ENCODE results near the gene CNGA4.
"Not testable (repeated sequence)": the region's sequence is repeated elsewhere in the genome, so short reads cannot be mapped to it uniquely, and the experiment has no call there.

Gene CNGA4

DNA sequence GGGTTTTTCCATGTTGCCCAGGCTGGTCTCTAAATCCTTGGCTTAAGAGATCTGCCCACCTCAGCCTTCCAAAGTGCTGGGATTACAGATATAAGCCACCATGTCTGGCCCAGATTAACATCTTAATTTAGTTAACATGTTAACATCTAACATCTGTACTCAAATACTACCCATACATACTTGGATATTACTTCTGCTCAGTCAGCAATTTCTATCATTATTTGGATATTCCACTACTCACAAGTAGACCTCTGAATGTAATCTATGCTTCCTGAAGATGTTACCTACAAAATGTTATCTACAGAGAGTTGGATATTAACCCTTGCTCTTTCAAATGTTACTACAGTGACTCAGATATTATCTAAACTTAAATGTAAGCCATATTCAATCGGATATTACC, 24.8 kb downstream of the CNGA4 start:
- no peak for DNase-seq (ENCODE audit: low spot score)

DNA sequence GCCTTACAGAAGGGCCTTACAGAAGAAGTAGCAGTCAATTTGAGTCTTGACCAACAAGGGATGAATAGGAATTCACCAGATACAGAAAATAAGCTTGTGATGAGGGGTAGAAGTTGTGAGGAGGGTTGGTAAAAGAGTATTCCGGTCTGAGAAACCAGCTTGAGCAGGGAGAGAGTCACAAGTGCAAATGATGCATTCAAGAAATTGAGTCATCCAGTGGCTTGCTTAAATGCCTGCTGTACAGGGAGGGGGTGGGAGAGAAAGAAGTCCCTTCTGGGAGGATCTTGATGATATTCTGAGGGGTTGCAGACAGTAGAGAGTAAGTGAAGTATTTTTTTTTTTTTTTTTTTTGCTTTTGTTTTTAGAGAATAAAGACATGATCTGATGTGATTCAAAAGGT, 29.9 kb downstream of the CNGA4 start:
- no peak for DNase-seq (ENCODE audit: low spot score)

DNA sequence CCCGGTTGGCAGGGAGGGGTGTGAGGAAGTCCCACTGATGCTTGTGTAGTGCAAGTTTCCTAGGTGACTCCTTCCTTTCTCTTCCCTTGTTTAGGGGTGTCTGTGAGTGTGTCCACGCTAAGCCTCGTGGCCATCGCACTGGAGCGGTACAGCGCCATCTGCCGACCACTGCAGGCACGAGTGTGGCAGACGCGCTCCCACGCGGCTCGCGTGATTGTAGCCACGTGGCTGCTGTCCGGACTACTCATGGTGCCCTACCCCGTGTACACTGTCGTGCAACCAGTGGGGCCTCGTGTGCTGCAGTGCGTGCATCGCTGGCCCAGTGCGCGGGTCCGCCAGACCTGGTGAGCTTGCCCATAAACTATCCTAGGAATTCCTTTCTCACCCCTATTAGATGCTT, 31.1 kb downstream of the CNGA4 start:
- no peak for DNase-seq (ENCODE audit: low spot score)

DNA sequence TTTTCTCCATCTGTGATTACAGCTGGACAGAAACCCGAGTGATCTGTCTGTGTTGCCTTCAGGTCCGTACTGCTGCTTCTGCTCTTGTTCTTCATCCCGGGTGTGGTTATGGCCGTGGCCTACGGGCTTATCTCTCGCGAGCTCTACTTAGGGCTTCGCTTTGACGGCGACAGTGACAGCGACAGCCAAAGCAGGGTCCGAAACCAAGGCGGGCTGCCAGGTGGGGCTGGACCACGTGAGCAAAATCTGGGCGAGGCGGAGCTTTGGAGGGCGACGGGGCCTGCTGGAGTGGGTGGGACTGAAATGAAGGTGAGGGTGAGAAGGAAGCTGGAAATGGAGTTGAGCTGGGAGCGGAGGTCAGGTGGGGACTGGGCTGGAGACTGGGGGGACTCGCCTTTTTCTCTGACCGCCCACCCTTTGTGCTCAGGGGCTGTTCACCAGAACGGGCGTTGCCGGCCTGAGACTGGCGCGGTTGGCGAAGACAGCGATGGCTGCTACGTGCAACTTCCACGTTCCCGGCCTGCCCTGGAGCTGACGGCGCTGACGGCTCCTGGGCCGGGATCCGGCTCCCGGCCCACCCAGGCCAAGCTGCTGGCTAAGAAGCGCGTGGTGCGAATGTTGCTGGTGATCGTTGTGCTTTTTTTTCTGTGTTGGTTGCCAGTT, 31.8 kb downstream of the CNGA4 start:
- no peak for DNase-seq (ENCODE audit: low spot score)

DNA sequence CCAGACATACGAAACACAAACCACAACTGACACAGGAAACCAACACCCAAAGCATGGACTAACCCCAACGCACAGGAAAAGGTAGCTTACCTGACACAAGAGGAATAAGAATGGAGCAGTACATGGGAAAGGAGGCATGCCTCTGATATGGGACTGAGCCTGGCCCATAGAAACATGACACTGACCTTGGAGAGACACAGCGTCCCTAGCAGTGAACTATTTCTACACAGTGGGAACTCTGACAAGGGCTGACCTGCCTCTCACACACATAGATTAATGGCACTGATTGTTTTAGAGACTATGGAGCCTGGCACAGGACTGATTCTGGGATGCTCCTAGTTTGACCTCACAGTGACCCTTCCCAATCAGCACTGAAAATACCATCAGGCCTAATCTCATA, 32.7 kb downstream of the CNGA4 start:
- no peak for DNase-seq (ENCODE audit: low spot score)

DNA sequence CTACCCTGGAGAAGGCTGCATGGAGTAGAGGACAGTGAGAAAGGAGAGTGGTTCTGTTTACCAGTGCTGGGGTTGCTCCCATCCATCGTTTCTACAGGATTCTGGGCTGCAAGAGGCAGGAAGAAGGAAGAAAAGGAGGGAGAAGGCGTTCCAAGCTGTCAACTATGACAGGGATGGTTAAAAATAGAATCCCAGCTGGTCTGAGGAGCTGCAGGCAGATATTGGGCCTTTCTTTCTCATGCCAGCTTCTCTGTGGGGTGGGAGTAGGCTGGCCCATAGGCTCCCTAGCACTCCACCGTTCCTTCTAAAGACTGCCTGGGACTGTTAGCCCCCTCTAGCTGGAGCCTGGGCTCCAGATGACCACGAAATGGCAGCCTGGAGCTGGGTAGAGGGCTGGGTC, 34.3 kb downstream of the CNGA4 start:
- DNase-seq (ENCODE audit: low spot score) = no peak

DNA sequence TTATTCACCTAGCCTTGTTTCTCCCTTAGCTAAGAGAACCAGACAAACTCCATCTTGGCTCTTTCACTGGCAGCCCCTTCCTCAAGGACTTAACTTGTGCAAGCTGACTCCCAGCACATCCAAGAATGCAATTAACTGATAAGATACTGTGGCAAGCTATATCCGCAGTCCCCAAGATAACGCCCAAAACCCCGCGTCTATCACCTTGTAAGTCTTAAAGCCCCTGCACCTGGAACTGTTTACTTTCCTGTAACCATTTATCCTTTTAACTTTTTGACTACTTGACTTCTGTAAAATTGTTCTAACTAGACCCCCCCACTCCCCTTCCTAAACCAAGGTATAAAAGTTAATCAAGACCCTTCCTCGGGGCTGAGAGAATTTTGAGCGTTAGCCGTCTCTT, 41.9 kb downstream of the CNGA4 start:
- DNase-seq (ENCODE audit: low spot score) = not testable (repeated sequence)

DNA sequence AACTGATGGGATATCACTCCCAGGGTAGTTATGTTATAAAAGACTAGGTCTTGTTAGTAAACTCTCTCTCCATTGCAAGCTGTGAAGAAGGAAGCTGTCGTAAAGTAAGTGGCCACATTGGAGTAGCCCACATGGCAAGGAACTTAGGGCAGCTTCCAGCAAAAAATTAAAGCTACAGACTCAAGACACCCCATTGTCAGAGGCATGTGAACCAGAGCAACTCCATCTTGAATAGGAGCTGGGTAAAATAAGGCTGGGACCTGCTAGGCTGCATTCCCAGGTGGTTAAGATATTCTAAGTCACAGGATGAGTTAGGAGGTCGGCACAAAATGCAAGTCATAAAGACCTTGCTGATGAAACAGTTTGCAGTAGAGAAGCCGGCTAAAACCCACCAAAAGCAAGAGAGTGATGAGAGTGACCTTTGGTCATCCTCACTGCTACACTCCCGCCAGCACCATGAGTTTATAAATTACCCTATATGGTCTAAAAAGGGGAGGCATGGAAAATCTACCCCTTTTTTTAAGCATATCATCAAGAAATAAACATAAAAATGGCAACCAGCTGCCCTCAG, 44.6 kb downstream of the CNGA4 start:
- DNase-seq (ENCODE audit: low spot score) = no peak

DNA sequence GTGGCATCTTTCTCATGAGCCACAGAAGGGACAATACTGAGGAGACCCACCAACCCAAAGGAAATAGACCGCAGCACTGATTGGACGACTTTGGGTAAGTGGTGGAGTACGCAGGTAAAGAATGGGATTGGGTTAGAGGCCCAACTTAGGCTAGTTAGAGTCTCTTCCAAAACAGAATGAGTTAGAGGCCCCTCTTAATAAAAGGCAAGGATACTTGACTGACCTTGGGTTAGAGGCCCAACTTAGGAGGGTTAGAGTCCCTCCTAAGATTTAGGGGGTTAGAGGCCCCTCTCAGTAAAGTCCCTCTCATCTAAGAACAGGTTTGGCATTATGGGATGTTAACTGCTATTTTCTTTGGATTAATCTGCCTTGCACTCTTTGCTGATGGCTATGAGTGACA, 45.4 kb downstream of the CNGA4 start:
- no peak for DNase-seq (ENCODE audit: low spot score)

DNA sequence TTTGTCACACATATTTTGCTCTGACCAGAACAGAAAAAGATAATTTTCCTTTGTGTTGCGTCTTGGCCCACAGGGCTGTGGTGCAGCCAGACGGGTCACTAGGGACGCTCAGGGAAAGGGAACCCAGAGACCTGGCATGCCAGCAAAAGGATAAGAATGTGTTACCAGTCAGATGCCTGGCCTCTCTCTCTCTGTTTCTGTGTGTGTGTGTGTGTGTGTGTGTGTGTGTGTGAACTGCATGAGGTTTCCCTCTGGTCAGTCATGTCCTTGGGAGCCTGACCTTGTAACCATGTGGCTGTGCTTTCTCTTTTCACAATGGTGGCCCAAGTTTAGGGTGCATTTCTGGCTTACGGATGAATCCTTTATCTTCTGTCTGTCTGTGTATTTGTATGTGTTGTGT, 46.1 kb downstream of the CNGA4 start:
- no peak for DNase-seq (ENCODE audit: low spot score)
